SU-DHL-6 (cell line): Measurements from ENCODE around the gene KCNMB2.

Source experiments
- H2AFZ ChIP-seq: fragments of 200-600 bp; sonication (generic); 2 replicates; pipeline ENCODE4 v1.6.1; 2014; ENCODE audit warnings: low read depth, mild to moderate bottlenecking, moderate library complexity, mixed read lengths, antibody characterized with exemption, low read length; ENCODE audit not compliant: severe bottlenecking
- H3F3A ChIP-seq: fragments of 200-600 bp; shearing (Covaris generic); 2 replicates; pipeline ENCODE4 v1.6.0; 2016; ENCODE audit warnings: antibody characterized with exemption, mild to moderate bottlenecking; ENCODE audit not compliant: insufficient read depth
- H3K27ac ChIP-seq: fragments of 200-600 bp; sonication (generic); 2 replicates; pipeline ENCODE4 v1.5.1; 2016; ENCODE audit warnings: low read depth, mild to moderate bottlenecking, low read length, moderate library complexity, mixed read lengths
- H3K27me3 ChIP-seq: fragments of 200-600 bp; sonication (generic), shearing (Covaris generic); 2 replicates; pipeline ENCODE4 v1.6.0; 2014; ENCODE audit warnings: mild to moderate bottlenecking, low read length
- H3K36me3 ChIP-seq: fragments of 200-600 bp; sonication (generic); 2 replicates; pipeline ENCODE4 v1.6.1; 2014; ENCODE audit warnings: mild to moderate bottlenecking, low read length, mixed read lengths
- H3K4me2 ChIP-seq: fragments of 300-600, 200-600 bp; shearing (Covaris generic), sonication (generic); 2 replicates; pipeline ENCODE4 v1.6.0; 2014; ENCODE audit warnings: low read length, low read depth, mild to moderate bottlenecking; ENCODE audit not compliant: poor library complexity, severe bottlenecking
- H3K4me3 ChIP-seq: fragments of 200-600 bp; sonication (generic); 2 replicates; pipeline ENCODE4 v1.5.1; 2014; ENCODE audit warnings: antibody characterized with exemption, low read length, mild to moderate bottlenecking, mixed read lengths; ENCODE audit not compliant: insufficient read depth, poor library complexity, severe bottlenecking
- H3K79me2 ChIP-seq: fragments of 200-600 bp; sonication (generic); 2 replicates; pipeline ENCODE4 v1.6.1; 2014; ENCODE audit warnings: mild to moderate bottlenecking, low read length, moderate library complexity; ENCODE audit not compliant: insufficient read depth
- H3K9ac ChIP-seq: fragments of 200-600 bp; sonication (generic); 2 replicates; pipeline ENCODE4 v1.7.0; 2014; ENCODE audit warnings: mild to moderate bottlenecking, low read length
- H3K9me2 ChIP-seq: fragments of 200-600 bp; sonication (generic); replicated peaks from 2 replicates; pipeline ENCODE4 v1.6.1; 2014; ENCODE audit warnings: low read length; ENCODE audit not compliant: insufficient read depth
- H3K9me3 ChIP-seq: fragments of 200-600 bp; sonication (generic); 2 replicates; pipeline ENCODE4 v1.6.1; 2014; ENCODE audit warnings: low read length, mixed read lengths; ENCODE audit not compliant: insufficient read depth
- H4K20me1 ChIP-seq: fragments of 200-600 bp; sonication (generic); 2 replicates; pipeline ENCODE4 v1.6.1; 2014; ENCODE audit warnings: low read depth, mild to moderate bottlenecking, antibody characterized with exemption, low read length, moderate library complexity, mixed read lengths
- CTCF ChIP-seq: fragments of 200-600 bp; sonication (generic); IDR thresholded peaks from one replicate; pipeline ENCODE4 v1.5.1; 2017; ENCODE audit warnings: antibody characterized with exemption, mild to moderate bottlenecking, low read length, moderate library complexity; ENCODE audit not compliant: insufficient read depth, poor library complexity, severe bottlenecking
- EZH2phosphoT487 ChIP-seq: fragments of 200-600 bp; sonication (generic), shearing (Covaris generic); conservative IDR thresholded peaks from 2 replicates; pipeline ENCODE4 v1.6.1; 2018; ENCODE audit warnings: mild to moderate bottlenecking, antibody characterized with exemption, low read length, moderate library complexity, mixed read lengths

The KCNMB2 gene

DNA sequence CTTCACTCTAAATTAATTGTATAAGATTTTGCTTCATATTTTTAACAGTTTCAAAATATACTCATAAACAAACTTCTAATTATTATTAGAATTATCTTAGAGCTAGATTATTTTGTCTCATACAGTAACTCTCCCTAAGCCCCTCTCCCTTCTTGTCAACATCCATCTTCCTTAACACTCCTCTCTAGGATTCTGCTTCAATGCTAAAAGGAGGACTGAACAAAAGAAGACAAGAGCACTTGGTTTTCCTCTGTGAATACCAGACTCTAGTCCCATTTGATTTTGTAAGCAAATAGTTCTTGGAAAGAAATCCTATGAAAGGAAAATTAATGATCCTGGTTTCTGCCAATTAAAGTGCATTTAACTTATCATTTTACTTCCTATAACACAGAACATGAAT lies 91.8 kb downstream of the KCNMB2 start:
- H4K20me1 ChIP-seq: no peaks in the 10 kb centered on the region
- H3K9me3 ChIP-seq: peaks cover 19% of the 10 kb centered on the region; the same call in 1 of the 2 replicates
- no peak overlapping the region for H3K4me3 ChIP-seq
- H2AFZ ChIP-seq: no peak overlapping the region
- no peaks in the 10 kb centered on the region for H3K27me3 ChIP-seq
- no peak overlapping the region for H3K27ac ChIP-seq
- H3K79me2 ChIP-seq: peaks cover 52% of the 10 kb centered on the region
- TF ChIP-seq CTCF (no peak), EZH2phosphoT487 (no peak)
- H3K9me2 ChIP-seq: no peaks in the 10 kb centered on the region
- H3K36me3 ChIP-seq: peaks cover 72% of the 10 kb centered on the region
- no peak overlapping the region for H3K9ac ChIP-seq
- H3F3A ChIP-seq: peaks cover 9% of the 10 kb centered on the region; the same call in 1 of the 2 replicates
- H3K4me2 ChIP-seq: no peak overlapping the region

- H3K9me3 ChIP-seq: peaks cover 21% of the 10 kb centered on the region; the same call in 1 of the 2 replicates
- TF ChIP-seq CTCF (no peak), EZH2phosphoT487 (no peak)
- H3K79me2 ChIP-seq: peaks cover 43% of the 10 kb centered on the region
- no peaks in the 10 kb centered on the region for H3K27me3 ChIP-seq
- no peak overlapping the region for H3K4me2 ChIP-seq
- H3K4me3 ChIP-seq: no peak overlapping the region
- peaks cover 9% of the 10 kb centered on the region; the same call in 1 of the 2 replicates for H3F3A ChIP-seq
- no peak overlapping the region for H3K27ac ChIP-seq
- no peaks in the 10 kb centered on the region for H3K9me2 ChIP-seq
- H4K20me1 ChIP-seq: no peaks in the 10 kb centered on the region
- no peak overlapping the region for H2AFZ ChIP-seq
- peaks cover 64% of the 10 kb centered on the region for H3K36me3 ChIP-seq
- no peak overlapping the region for H3K9ac ChIP-seq
These were observed 93.4 kb downstream of the KCNMB2 start for GRCh38 chr3:178629430-178630178.

DNA sequence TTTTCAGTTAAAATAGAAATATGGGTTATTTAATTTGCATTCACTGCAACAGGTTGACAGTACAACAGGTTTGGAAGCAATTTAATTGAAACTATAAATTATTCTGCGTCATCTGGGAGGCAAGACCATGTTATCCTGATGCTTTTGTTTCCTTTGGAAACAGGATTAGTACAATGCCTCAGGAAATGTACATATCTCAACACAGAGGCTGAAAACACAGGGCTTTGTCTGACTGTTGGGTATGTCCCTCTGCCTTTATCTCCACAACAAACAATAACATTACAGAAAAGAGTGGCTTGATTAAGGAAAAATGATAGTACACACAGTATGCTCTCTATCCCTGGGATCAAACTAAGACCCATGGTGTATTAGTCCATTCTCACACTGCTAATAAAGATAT lies 95.7 kb downstream of the KCNMB2 start:
- Histone ChIP-seq H3K4me3 (no peak overlapping the region), H3F3A (0 out of 2 replicates have a peak, but pooled peaks cover 2% of the 10 kb centered on the region), H2AFZ (no peak overlapping the region), H3K79me2 (peaks cover 33% of the 10 kb centered on the region; the same call in 1 of the 2 replicates), H3K9me2 (no peaks in the 10 kb centered on the region), H3K9me3 (peaks cover 21% of the 10 kb centered on the region; the same call in 1 of the 2 replicates), H4K20me1 (no peaks in the 10 kb centered on the region), H3K9ac (no peak overlapping the region), H3K27me3 (no peaks in the 10 kb centered on the region), H3K36me3 (peaks cover 66% of the 10 kb centered on the region), H3K4me2 (no peak overlapping the region), H3K27ac (no peak overlapping the region)
- no peak for TF ChIP-seq EZH2phosphoT487

GRCh38 chr3:178634975-178635374 lies 98.7 kb downstream of the KCNMB2 start:
- Histone ChIP-seq H3K36me3 (peaks cover 63% of the 10 kb centered on the region), H3K4me3 (no peak overlapping the region), H3K27me3 (no peaks in the 10 kb centered on the region), H3K79me2 (peaks cover 22% of the 10 kb centered on the region; the same call in 1 of the 2 replicates), H3K27ac (no peak overlapping the region), H3K4me2 (no peak overlapping the region), H3K9me2 (no peaks in the 10 kb centered on the region), H3F3A (no peaks in the 10 kb centered on the region), H4K20me1 (no peaks in the 10 kb centered on the region), H3K9me3 (peaks cover 21% of the 10 kb centered on the region; the same call in 1 of the 2 replicates), H2AFZ (no peak overlapping the region), H3K9ac (no peak overlapping the region)
- no peak for TF ChIP-seq CTCF
- no peak for TF ChIP-seq EZH2phosphoT487
